T-helper 2 cell treated with Interferon-gamma antibody and Interleukin-4, amounts not matched to agents 100 ng/mL and 5 ng/mL, for 36 hours (primary cell): ENCODE results near the gene ZNF491. TPM values are rescaled to one million over a fixed set of nuclear protein-coding genes. Genes with fewer than 3 reads are reported as not detected.
"Not testable (repeated sequence)": the region's sequence is repeated elsewhere in the genome, so short reads cannot be mapped to it uniquely, and the experiment has no call there.

ENCODE experiments used
- intact Hi-C: fragments of 100-400 bp; cut with micrococcal nuclease; formaldehyde crosslinking; loops from one replicate; pipeline ENCODE4 v1.15.1; 2023
- total RNA-seq: library from RNA; stranded (reverse); gene quantifications from 2 replicates; pipeline ENCODE4 v1.2.3, GENCODE V29; 2022

Gene ZNF491
- total RNA-seq, result 1.1 and 1.9 TPM in 2 replicates

DNA sequence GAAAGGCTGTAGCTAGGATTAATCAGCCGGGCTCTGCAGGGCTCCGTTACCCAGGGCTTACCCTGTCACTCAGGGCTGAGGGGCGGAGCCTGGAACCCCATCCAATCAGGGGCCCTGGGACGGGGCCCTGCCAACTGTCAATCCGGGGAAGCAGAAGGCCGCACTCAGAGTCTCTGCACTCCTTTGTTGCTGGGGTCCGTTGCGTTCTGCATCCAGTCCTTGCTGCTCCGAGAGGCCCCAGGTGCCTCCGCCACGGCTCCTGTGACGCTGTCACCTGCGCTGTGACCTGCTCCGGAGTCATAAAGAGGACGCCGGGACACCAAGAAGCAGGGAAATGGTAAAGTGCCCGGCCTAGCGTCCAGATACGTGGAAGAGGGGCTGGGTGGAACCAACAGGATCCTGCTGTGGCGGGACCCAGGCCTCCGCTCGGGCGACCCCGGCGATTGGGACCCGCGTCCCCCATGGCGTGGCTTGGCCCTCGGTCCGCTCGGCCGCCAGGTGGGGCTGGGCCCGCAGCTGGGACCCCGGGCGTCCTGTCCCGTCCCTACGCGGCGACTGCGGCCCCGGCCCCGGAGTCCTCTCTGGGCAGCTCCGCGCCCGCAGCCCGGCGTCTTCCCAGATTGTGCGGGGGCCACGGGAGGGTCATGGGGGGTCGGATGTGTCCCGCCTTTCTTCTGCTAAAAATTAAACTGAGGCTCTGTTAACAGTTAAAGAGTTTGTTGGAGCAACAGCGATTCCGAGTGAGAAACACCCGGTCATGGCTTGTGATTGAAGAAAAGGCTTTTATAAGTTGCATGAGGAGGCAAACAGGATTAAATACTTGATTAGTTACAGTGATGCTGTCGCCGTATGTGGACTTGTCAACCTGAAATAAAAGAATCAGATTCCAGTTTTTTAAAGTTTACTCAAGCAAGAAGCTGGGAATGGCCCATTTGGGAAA is at the start of gene ZNF491:
ZNF491 (plus strand) TSS at position 133 of the 940 bp plus-strand sequence. CDS start 7,431 bp downstream, outside the sequence.
- intact Hi-C loops, result loop anchor here (2.0 to 10.0 kb wide), 6 partner anchors 16 to 534 kb away; partner anchors contain the start of genes ZNF440, ZNF441, ZNF563 and ZNF700

DNA sequence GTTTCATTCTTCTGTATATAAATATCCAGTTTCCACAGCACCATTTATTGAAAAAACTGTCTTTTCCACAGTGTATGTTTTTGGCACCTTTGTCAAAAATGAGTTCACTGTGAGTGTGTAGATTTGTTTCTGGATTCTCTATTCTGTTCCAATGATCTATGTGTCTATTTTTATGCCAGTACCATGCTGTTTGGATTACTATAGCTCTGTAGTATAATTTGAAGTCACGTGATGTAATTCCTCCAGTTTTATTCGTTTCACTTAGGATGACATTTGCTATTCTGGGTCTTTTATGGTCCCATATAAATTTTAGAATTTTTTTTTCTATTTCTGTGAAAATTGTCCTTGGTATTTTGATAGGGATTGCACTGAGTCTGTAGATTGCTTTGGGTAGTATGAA is 48.6 kb upstream of the ZNF491 start:
- intact Hi-C loops, result no loop called here

- intact Hi-C loops, result no loop called here
Measured at GRCh38 chr19:11752244-11752736, 46.0 kb upstream of the ZNF491 start.

- intact Hi-C loops, result no loop called here
Measured at GRCh38 chr19:11754663-11755062, 43.7 kb upstream of the ZNF491 start.

GRCh38 chr19:11756965-11757364 is 41.4 kb upstream of the ZNF491 start:
- intact Hi-C loops, result no loop called here

GRCh38 chr19:11759805-11760204 is 38.5 kb upstream of the ZNF491 start:
- intact Hi-C loops, result no loop called here

DNA sequence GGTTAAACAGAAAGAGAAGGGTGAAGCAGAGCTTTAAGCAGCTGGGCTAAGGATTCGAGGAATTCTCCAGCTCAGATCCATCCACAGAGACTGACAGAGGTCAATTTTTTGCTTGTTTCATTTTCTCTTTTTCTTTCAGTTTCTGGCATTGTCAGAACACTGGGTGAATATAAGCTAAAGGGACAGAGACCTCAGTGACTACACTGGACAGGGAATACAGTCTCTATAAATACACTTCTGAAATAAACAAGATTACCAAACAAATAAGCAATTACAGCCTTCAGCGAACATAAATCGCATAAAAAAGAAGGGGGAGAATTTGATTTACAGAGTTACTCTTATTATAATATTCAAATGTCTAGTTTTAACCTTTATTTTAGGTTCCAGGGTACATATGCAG is 35.2 kb upstream of the ZNF491 start:
- intact Hi-C loops, result no loop called here

GRCh38 chr19:11763611-11764010 is 34.7 kb upstream of the ZNF491 start:
- intact Hi-C loops, result no loop called here

GRCh38 chr19:11766597-11767591 is 31.4 kb upstream of the ZNF491 start, which contains the start of gene ZNF441:
ZNF441 (plus strand) TSS chr19:11767000; CDS start chr19:11767194, 194 bp downstream.
- intact Hi-C loops, result loop anchor here (1.0 to 2.0 kb wide), 3 partner anchors 28 to 48 kb away; partner anchors contain the start of genes ZNF440 and ZNF491

- intact Hi-C loops, result loop anchor here (1.0 to 2.0 kb wide), 3 partner anchors 28 to 47 kb away; partner anchors contain the start of genes ZNF440 and ZNF491
Measured at GRCh38 chr19:11767633-11768133, 30.6 kb upstream of the ZNF491 start.

DNA sequence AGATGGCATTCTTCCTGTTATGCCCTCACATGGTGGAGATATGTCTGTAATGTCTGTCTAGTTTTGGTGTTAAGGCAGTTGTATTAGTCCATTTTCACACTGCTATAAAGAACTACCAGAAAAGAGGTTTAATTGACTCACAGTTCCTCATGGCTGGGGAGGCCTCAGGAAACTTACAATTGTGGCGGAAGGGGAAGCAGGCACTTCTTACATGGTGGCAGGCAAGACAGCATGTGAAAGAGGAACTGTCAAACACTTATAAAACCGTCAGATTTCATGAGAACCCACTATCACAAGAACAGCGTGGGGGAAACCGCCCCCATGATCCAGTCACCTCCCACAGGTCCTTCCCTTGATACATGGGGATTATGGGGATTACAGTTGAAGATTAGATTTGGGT is 28.3 kb upstream of the ZNF491 start:
- intact Hi-C loops, result no loop called here

DNA sequence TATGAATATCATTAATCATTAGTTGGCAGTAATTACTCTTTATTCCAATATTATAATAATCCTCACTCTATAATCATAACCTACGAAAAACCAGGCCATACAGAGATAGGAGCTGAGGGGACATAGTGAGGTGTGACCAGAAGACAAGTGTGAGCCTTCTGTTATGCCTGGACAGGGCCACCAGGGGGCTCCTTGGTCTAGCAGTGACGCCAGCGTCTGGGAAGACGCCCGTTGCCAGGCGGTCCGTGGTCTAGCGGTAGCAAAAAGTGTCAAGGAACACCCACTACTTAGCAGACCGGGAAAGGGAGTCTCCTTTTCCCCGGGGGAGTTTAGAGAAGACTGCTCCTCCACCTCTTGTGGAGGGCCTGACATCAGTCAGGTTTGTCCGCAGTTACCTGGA is 26.8 kb upstream of the ZNF491 start:
- intact Hi-C loops, result not testable (repeated sequence)

GRCh38 chr19:11776669-11777068 is 21.7 kb upstream of the ZNF491 start:
- intact Hi-C loops, result not testable (repeated sequence)

DNA sequence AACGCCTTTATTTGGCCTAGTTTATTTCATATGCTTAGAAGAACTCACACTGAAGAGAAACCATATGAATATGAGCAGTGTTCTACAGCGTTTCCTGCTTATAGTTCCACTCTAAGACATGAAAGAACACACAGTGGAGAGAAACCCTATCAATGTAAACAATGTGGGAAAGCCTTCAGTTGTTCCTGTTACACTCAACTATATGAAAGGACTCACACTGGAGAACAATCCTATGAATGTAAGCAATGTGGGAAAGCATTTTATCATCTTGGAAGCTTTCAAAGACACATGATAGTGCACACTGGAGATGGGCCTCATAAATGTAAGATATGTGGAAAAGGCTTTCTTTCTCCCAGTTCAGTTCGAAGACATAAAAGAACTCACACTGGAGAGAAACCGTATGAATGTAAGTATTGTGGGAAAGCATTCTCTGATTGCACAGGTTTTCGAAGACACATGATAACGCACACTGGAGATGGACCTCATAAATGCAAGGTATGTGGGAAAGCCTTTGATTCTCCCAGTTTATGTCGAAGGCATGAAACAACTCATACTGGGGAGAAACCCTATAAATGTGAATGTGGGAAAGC is 17.8 kb upstream of the ZNF491 start:
- intact Hi-C loops, result no loop called here

DNA sequence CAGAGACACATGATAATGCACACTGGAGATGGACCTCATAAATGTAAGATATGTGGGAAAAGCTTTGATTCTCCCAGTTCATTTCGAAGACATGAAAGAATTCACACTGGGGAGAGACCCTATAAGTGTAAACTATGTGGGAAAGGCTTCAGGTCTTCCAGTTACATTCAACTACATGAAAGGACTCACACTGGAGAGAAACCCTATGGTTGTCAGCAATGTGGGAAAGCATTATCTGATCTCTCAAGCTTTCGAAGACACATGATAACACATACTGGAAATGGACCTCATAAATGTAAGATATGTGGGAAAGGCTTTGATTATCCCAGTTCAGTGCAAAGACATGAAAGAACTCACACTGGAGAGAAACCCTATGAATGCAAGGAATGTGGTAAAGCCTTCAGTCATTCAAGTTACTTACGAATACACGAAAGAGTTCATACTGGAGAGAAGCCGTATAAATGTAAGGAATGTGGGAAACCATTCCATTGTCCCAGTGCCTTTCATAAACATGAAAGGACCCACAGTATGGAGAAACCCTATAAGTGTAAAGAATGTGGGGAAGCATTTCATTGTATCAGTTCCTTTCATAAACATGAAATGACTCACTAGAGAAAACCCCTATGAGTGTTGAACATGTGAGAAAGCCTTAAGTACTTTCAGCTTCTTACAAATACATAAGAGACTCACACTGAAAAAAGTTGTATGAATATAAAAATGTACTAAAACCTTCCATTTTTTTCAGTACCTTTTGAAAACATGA is 16.8 kb upstream of the ZNF491 start:
- intact Hi-C loops, result no loop called here

- intact Hi-C loops, result no loop called here
Measured at GRCh38 chr19:11783767-11784166, 14.6 kb upstream of the ZNF491 start.

DNA sequence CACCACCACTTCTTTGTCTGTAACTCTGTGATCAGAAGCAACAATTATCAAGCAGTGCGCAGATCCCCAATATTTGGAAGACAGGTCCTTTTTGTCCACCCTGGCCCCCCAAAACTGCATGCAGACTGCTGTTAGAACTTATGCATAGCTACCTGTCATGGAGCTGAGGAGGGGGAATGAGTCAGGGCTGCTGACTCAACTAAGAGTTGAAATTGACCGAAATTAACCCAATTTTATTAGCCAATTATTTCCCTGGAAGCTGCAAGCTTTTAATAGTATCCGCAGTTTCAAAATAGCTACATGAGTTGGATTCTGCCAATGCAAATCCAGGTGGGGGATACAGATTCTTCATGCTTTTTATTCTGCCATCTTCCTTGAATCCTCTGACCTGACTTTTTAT is 14.0 kb upstream of the ZNF491 start:
- intact Hi-C loops, result no loop called here

DNA sequence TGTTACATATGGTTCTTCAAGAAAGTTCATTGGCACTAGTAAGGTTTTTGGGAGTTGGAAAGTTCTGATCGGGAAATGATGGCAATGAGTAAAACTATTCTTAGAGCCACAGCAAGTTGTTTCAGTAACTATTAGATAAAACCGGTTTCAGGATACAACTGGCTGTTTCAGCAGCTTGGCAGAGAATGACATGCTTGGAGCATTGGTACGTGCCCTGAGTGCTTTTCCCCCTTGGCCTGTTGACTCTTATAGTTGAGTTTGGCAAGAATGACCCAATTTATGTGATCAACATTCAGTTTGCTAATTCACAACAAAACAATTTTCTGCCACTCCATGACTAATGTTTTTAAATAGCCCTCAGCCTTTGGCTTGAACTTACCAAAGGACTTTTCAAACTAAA is 10.8 kb upstream of the ZNF491 start:
- intact Hi-C loops, result no loop called here

DNA sequence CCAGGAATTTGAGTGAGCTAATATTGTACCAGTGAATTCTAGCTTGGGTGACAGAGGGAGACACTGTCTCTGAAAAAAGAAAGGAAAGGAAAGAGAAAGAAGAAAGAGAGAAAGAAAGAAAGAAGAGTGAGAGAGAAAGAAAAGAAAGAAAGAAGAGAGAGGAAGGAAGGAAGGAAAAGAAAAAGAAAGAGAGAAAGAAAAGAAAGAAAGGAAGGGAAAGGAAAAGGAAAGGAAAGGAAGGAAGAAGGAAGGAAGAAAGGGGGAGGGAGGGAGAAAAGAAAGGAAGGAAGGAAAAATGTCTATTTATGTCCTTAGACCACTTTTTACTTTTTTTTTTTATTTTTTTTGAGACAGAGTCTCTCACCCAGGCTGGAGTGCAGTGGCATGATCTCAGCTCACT is 5.4 kb upstream of the ZNF491 start:
- intact Hi-C loops, result loop anchor here (10.0 kb wide), 1 partner anchor 132 kb away; the partner anchor contains the start of gene ZNF700

DNA sequence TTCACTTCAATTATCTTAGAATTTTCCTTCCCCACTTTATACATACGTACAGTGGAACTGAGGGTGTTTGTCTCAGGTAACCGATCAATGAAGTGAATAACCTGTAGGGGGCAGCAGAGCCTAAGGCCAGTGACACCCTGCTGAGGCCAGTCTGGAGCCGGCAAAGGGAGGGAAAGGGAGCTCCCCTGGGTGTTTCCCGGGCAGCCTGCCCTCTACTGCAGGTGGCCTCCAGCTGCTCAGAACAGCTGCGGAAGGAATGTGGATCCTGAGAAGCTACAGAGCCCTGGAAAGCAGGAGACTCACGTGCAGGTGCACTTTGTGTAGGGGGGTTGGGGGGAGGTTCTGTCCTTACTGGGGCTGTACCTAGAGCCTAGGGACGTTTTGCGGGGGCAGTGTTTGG is 832 bp upstream of the ZNF491 start:
- intact Hi-C loops, result loop anchor here (1.0 to 10.0 kb wide), 5 partner anchors 85 to 535 kb away; partner anchors contain the start of genes ZNF563 and ZNF700
